BLaER1 (cell line): ENCODE data around the gene OR52B4.
"Not testable (repeated sequence)": the region's sequence is repeated elsewhere in the genome, so short reads cannot be mapped to it uniquely, and the experiment has no call there.

Experiments
- H3K27ac ChIP-seq: shearing (Covaris generic); formaldehyde crosslinking; 2 replicates; pipeline ENCODE4 v1.8.1; 2022
- H3K27me3 ChIP-seq: shearing (Covaris generic); formaldehyde crosslinking; 2 replicates; pipeline ENCODE4 v1.8.1; 2022
- H3K36me3 ChIP-seq: shearing (Covaris generic); formaldehyde crosslinking; 2 replicates; pipeline ENCODE4 v1.8.1; 2022
- H3K4me1 ChIP-seq: shearing (Covaris generic); formaldehyde crosslinking; 2 replicates; pipeline ENCODE4 v1.8.1; 2022
- H3K4me2 ChIP-seq: shearing (Covaris generic); formaldehyde crosslinking; 2 replicates; pipeline ENCODE4 v1.8.1; 2022
- H3K4me3 ChIP-seq: shearing (Covaris generic); formaldehyde crosslinking; 2 replicates; pipeline ENCODE4 v1.8.1; 2022
- H3K9ac ChIP-seq: shearing (Covaris generic); formaldehyde crosslinking; 2 replicates; pipeline ENCODE4 v1.8.1; 2022
- H3K9me3 ChIP-seq: shearing (Covaris generic); formaldehyde crosslinking; 2 replicates; pipeline ENCODE4 v1.8.1; 2022
- H4K20me1 ChIP-seq: shearing (Covaris generic); formaldehyde crosslinking; 2 replicates; pipeline ENCODE4 v1.8.1; 2022
- Cebpa-rat ChIP-seq: shearing (Covaris generic); IDR thresholded peaks from 2 replicates; pipeline ENCODE4 v1.8.1; 2022

OR52B4 gene

GRCh38 chr11:4370166-4370565 lies 2.0 kb upstream of the OR52B4 start:
- no peak for TF ChIP-seq Cebpa-rat
- no peaks in the 10 kb centered on the region for H3K27me3 ChIP-seq
- H4K20me1 ChIP-seq: no peaks in the 10 kb centered on the region
- H3K4me1 ChIP-seq: peaks cover 9% of the 10 kb centered on the region
- no peaks in the 10 kb centered on the region for H3K36me3 ChIP-seq
- no peak overlapping the region for H3K4me3 ChIP-seq
- no peaks in the 10 kb centered on the region for H3K9me3 ChIP-seq
- H3K9ac ChIP-seq: no peak overlapping the region
- no peak overlapping the region for H3K27ac ChIP-seq
- H3K4me2 ChIP-seq: peak overlapping the region; percentile 47

- not testable (repeated sequence) for H4K20me1 ChIP-seq, H3K4me2 ChIP-seq, H3K27me3 ChIP-seq, H3K9ac ChIP-seq, H3K4me1 ChIP-seq, H3K4me3 ChIP-seq, H3K36me3 ChIP-seq, H3K27ac ChIP-seq, H3K9me3 ChIP-seq
These were observed 20.0 kb downstream of the OR52B4 start for GRCh38 chr11:4348142-4348541.

GRCh38 chr11:4345366-4345765 lies 22.8 kb downstream of the OR52B4 start:
- not testable (repeated sequence) for H3K4me1 ChIP-seq, H3K27ac ChIP-seq, H3K36me3 ChIP-seq

GRCh38 chr11:4334356-4334755 lies 33.8 kb downstream of the OR52B4 start:
- H4K20me1 ChIP-seq: not testable (repeated sequence)

More at GRCh38 chr11:4345366-4345765, 22.8 kb downstream of the OR52B4 start:
- not testable (repeated sequence) for H4K20me1 ChIP-seq, H3K9me3 ChIP-seq, H3K27me3 ChIP-seq, H3K4me3 ChIP-seq, H3K4me2 ChIP-seq, H3K9ac ChIP-seq

More at GRCh38 chr11:4334356-4334755, 33.8 kb downstream of the OR52B4 start:
- H3K9ac ChIP-seq, H3K36me3 ChIP-seq, H3K4me1 ChIP-seq, H3K27me3 ChIP-seq, H3K4me2 ChIP-seq, H3K9me3 ChIP-seq, H3K4me3 ChIP-seq, H3K27ac ChIP-seq: not testable (repeated sequence)
